ENCODE data around the gene VGLL4.
A peak's percentile ranks its signal among the peaks of the same experiment; 100 is the strongest.
"Not testable (repeated sequence)": the region's sequence is repeated elsewhere in the genome, so short reads cannot be mapped to it uniquely, and the experiment has no call there.

The VGLL4 gene

DNA sequence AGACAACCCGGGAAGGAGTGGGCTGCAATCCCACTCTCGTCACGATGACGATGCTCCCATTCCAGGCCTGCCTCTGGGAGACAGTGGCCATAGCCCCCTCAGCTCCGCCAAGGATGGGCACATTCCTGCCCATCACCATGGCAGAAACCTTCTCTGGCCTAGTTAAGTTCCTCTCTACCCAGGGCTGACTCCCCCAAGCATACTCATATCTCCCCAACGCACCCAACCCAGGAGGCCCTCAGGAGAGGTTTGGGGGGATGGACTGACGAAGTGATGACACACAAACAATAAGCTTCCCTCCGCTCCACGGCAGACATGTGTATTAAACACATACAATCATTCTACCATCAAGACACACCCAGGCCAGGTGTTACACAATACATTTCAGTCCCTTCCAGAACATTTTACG is 60.1 kb downstream of the VGLL4 start:
- no peak for DNase-seq (ENCODE audit: low spot score)

DNA sequence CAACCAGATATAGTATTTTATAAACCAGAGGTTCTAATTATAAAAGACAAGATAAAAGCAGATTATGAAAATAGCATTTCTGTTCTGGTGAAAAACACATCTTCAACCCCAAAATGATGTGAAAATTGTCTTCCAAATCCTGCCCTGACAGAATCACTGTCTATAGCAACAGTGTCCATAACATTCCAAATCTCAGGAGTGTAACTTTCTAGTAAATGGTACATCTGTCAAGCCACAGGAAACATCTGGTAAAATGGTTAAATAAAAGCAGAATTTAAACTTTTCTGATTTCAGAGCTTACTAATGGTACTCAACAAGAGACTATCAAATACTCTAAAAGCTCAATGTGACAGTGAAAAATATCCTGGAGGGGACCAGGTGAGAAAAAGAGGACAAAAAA is 60.5 kb downstream of the VGLL4 start:
- no peak for DNase-seq (ENCODE audit: low spot score)

DNA sequence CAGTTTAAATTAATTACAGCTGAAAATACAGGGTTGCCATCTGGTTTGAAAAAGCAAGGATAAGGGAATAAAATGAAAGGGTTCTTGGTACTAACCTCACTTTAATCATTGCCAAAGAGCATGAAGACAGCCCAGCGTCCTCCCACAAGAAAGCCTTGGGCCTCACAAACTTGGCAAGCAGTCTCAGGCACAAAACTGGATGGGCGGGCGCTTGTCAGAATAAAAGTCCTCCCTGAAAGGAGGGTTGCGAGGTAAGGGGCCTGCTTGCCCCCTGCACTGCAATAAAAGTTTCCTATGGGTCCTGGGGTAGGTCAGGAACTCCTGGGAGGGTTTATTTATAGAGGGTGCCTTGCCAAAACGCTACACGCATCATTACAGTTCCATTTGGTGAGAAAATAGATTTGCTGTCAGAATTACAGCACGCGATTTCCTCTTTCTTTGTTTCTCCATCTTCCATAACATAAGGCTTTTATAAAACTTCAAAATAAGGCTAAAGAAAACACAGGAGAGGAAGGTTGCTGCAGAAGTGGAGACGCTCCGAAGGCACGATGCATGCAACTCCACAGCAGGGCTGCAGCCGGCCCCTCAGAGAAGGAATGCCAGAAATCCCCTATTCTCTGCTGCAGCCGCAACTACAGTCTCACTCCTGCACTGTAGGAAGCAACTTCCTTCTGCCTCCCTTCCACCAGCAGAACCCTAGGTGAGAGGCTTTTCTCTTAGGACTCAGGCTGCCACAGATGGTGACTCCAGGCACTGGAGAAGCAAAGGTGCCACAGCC is 61.3 kb downstream of the VGLL4 start:
- DNase-seq (ENCODE audit: low spot score), result peak; percentile 88

DNA sequence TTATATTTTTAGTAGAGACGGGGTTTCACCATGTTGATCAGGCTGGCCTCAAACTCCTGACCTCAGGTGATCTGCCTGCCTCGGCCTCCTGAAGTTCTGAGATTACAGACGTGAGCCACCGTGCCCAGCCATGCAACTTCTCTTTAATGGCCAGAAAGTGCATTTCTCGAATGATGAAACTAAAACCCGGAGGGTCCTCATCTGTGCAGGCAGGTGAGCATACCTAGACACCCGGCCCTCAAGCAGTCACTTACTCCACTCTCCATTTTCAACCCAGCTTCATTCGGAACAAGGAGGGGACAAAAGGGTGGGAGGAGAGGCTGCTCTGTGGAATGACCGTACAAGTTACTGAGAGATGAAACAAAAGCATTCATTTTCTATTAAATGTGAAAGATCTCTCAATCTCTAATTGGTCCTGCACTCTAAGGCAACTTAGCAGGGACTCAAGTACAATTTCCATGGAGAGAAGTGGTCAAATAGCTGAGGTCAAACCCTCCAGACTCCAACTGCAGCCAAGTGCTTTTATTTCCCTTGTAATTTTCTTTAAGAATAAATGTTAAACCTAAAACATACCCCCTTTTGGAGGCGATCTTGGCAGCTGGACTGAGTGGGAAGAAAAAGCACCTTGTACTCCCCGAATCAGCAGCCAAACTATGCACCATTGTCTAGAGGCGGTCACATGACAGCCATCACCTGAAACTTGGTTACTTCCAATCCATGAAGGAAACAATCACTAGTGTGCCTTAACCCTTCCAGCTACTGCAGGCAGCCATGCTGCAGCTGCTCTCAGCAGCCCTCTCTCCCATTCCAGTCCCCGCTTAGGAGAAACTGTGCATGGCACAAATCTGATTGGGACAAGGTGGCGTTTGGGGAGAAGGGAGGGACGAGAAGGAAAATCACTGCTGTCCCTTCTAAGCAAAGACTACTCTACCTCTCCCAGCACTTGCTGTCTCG is 62.2 kb downstream of the VGLL4 start:
- DNase-seq (ENCODE audit: low spot score), result peak; percentile 78

DNA sequence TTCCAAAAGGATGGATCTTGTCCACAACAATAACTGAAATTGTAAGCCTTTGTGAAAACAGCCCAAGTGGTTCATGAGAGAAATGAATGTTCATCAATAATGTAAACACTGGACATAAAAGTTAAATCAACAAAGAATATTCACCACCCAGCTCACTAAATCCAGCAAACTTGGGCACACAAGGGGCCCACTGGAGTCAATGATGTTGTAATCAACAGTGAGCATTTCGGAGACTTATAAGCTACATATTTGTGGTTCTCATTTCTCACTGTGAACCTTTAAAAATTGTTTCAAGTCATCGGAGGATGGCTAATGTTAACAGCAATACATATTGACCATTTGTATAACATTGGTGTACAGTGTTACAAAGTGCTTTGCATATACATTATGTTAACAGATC is 63.1 kb downstream of the VGLL4 start:
- DNase-seq (ENCODE audit: low spot score), result no peak

DNA sequence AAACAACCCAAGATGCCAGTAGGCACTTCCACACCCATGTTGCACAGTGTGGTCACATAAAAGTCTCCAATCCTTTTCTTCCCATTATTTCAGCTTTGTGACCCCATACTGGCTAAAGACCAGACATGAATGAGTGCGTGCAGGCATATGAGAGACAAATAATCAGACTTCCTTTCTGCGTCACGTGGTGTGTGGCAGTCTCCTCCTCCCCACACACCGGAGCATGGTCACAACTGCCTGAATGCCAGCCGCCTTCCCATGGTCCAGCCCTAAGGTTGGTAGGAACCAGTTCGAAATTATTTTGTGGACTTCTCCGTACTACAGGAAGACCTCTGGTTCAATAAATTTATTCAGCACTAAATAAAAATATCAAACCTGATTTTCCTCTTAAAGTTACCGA is 65.5 kb downstream of the VGLL4 start:
- DNase-seq (ENCODE audit: low spot score), result no peak

DNA sequence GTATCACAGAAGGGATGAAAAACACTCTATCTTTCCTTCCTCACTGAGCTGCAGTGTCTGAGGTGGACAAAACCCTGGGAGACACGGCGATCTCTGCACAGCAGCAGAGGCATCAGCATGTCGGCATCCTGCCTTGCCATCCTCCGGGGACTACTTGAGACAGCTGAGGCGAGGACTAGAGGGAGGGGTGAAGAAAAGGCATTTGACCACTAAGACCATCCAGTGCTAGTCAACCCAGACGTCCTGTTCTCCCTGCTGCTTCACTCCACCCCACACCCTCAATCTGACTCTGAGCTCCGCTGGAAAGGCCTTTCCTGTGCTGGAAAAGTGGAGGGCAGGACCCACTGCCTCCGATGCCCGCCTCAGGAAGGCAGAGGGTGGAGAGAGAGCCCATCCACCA is 67.3 kb downstream of the VGLL4 start:
- no peak for DNase-seq (ENCODE audit: low spot score)

DNA sequence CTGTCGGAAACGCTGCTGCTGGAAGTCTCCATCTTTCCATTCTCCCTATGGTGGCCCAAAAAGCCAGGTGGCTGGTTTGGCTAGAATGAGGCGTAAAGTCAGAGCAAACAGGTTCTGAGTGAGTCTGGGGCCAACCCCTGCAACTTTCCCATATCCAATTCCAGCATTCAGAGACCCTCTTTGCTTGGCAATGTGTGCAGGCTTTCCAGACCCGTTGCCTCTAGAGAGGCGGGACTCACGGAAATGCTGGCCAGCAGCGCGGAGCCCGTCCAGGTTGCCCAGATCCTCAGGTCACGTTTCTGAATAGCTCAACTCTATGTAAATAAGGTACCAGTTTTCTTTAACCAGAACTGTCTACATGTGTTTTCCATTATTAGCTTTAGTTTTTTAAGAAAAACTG is 68.0 kb downstream of the VGLL4 start:
- DNase-seq (ENCODE audit: low spot score), result no peak

DNA sequence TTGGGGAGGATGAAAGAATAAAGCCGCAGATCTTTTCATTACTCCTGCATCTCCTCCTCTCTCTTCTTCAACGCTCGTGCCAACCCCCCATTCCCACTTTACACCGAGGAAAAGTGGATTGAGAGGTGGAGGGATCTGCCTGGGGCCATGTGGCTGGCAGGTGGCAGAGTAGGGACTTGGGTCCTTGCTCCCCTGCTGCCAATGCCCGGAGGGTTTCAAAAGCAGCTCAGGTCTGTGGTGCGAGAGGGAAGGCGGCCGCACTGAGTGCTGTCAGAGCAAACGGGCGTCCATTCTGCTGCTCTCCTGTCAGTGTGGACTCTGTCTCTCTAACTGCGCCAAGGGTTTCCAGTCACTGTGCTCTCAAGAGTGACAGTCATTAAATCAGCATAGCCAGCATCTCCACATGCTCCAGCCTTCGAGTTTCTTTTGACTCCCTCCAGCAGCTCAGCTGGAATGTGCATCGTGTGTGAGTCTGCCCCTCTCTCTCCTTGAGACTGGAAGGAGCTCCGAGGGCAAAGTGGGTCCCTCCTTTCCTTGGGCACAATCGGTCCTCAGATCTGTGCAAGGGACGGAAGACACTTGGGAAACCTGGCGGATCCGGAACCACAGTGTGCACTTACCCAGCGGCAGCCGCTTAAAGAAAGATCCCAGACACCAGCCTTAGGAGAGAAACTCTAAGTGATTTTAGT is 68.6 kb downstream of the VGLL4 start:
- DNase-seq (ENCODE audit: low spot score), result no peak

DNA sequence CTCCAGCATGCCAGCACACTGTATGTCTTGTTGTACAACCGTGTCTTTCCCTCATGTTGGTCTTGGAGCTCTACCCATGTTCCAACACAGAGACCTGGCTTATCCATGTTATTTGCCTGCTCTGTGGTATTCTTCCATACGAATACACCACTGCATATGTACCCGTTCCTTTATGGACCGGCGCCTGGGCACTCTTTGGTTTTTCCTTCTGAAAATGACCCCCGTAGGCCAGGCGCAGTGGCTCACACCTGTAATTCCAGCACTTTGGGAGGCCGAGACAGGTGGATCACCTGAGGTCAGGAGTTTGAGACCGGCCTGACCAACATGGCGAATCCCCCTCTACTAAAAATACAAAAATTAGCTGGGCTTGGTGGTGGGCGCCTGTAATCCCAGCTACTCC is 71.1 kb downstream of the VGLL4 start:
- DNase-seq (ENCODE audit: low spot score), result not testable (repeated sequence)

DNA sequence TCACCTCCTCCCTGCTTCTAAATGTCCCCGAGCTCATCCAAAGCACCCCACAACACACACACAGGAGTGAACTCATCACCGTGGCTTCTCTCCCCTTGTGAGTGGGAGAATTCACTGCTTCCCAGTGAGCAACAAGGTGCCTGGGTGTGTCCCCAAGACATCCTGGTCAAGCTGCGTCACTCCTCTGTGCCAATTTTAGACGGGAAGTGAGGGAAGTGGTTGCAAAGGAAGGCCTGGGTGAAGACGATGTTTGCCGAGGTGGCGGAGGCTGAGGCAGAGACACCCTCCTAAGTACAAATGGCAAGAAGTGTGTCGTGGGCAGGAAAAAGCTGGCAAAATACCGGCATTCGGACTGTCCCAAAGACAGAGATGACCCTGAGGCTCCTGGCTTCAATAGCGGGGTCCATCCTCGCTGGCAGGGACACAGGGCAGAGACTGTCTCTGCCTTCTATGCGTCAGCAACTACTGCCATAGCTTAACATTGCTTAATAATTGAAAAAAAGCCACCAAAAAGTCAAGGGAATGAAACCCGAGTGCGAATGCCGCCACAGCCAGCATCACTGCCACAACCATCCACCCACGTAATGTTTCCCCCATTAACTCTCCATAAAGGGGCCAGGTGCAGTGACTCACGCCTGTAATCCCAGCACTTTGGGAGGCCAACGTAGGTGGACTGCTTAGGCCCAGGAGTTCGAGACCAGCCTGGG is 72.8 kb downstream of the VGLL4 start:
- no peak for DNase-seq (ENCODE audit: low spot score)

DNA sequence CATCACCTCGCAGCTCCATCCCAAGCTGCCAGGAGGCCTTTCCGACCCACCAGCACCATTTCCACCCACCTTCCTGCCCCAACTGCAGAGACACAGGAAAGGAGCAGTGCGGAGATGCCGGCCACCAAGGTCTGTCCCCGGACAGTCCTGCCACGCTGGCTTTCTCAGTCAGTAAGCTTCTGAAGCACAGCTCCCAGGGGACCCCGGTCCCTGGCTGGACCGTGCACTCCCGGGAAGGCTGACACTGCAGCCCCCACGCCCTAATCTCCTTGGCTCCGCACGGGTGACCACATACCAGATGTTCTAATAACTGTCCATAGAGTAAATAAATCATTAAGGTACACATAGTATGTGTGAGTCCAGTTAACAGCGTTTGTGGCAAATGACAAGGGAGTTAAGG is 73.5 kb downstream of the VGLL4 start:
- no peak for DNase-seq (ENCODE audit: low spot score)

DNA sequence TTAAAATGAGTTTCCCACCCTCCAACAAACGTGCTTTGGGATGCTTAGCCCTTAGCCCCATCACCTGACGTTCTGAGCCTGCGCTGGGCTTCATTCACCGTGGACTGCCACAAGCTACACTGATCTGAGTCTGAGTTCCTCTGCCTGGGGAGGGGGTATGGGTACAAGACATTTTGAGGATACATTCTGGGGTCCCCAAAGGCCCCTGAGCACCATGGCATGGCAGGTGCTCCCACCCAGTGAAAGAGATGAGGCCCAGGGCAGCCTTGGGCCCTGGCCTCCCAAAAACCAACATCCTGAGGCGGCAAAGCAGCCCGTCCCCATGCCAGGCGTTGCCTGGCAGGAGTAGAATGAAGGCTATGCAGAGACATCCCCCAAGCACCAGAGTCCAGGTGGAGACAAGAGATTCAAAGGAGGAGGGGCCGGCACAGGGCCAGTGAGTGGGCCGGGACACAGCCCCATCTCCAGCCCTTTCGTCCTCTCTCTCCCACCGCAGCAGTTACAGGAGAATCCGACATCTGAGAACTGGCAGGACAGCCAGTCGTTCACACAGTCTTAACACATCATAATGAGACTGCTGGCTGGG is 74.5 kb downstream of the VGLL4 start:
- no peak for DNase-seq (ENCODE audit: low spot score)

DNA sequence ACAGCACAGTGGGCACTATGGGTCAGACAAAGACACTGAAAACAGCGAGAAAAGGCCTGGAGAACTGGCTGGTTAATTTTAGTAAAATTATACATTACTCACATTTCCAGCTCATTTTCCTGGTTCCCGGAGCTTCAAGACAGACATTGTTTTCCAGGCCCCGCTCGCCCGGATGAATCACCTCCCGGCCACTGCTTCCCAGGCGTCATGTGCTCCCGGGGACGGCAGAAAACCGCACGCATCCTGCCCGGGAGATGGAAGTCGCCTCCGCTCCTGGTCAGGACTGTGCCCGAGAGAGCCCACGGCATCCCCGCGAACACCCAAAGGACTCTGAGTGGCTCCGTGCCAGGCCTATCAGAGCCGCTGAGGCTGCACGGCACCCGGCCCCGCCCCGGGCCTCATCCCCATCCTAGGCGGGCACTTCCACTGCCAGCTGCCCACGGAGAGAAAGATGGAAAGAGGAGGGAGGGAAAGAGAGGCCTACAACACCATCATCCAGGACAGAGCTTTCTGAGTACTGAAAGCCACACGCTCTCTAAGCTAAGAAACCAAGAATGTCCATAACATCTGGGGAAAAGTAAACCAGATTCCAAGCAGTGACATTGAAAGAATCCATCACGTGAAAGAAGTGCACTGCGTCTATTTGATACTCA is 75.1 kb downstream of the VGLL4 start:
- DNase-seq (ENCODE audit: low spot score), result peak; percentile 73

DNA sequence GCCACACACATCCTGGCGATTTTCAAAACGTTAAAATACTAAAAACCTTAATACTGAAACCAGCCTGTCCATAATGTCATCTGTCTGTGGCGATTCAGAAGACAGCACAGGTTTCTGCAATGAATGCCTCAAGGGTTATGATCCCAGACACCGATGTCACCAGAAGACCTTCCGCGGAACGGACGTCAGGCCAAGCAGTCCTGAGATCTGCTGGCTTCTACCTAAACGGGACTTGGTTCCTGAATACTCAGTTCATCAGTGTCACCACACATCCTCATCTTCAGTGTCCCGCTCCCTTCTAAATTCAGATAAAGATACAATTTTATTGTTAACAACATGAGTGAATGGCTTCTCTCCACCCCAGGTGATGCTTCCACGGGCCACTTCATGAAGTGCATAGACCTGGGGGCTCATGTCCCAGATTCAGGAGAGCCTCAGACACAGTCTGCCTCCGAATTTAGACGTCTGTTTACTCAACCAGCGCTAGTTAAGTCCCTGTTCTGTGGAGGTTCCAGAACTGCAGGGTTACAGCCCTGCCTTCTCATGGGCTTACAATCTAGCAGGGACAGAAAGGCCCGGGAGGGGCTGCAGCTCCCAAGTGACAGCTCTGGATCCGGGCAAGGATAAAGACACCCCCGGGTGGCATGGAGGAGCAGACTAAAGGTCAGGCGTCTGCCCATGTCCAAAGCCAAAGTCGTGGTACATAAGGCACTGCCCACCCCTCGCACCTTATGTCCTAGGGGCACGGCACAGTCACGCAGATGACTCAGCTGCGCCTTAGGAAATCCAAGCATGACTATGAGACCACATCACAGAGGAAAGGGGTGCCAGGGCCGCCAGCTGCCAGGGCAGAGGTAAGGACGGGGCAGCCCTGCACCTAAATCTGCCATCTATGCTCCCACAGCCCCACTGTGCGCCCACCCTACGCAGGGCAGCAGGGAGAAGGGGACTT is 75.9 kb downstream of the VGLL4 start:
- DNase-seq (ENCODE audit: low spot score), result no peak

DNA sequence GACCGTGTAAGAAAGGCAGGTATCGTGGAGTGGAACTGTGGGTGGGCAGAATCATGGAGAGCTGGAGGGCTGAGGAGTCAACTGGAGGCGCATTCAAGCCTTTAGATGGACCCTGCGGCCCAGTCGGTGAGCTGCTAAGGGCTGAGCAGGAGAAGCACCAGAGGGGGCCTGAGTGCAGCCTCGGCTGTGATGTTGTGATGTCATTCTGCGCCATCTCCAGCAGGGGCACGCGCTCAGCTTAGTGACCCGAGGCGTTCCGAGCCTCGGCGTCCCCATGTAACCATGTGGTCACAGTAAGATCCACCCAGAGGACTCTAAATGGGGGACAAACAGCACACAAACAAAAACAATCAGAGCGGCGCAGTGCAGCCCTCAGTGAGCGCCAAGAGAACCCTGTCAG is 76.8 kb downstream of the VGLL4 start:
- no peak for DNase-seq (ENCODE audit: low spot score)

DNA sequence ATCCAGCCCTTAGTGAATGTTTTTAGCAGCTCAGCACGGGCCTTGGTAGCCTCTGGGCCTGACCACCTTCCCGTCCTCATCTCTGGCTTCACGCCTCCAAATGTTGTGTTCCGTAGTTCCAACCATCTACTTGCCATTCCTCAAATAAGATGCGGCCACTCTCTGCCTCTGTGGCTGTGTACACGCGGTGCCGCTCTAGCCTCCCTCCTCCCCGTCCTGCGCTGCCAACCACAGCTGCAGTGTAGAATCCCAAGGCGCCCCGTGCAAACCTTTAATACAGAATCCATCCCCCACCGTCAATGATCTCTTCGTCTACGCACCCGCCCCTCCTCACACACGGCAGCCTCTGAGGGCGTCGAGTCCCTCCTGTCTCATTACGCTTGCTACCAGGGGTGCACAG is 77.2 kb downstream of the VGLL4 start:
- DNase-seq (ENCODE audit: low spot score), result no peak

DNA sequence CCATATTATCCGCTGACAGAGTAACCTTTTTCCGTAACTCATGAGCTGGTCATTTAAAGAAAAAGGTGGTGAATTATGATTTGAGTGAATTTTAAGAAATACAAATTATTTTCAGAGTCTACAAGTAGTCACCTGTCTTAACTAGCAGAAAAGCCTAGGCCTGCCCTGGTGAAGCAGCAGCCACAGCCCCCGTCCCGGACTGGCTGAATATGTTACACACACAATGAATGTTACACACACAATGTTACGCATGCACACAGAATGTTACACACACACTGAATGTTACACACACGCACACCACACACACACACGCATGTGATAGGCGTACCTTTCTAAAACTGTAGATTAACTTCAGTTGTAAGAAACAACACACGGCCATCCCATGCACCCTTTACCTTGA is 77.8 kb downstream of the VGLL4 start:
- no peak for DNase-seq (ENCODE audit: low spot score)

DNA sequence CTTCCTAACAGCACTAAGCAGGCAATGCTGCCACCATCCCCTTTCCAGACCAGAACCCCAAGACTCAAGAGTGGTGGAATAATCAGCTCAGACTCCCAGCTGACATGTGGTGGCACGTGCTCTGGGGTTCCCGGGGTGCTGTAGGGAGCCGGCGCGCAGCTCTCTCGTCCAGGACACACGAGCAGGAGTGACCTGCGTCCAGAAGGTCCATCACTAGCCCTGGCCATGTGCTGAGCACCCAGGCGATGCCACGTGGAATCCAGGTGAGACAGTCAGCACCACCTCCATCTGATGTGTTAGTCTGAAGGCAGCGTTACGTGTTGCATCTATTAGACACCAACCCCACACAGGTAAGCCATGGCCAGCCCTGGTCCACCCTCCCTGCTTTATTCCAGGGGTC is 78.2 kb downstream of the VGLL4 start:
- no peak for DNase-seq (ENCODE audit: low spot score)

DNA sequence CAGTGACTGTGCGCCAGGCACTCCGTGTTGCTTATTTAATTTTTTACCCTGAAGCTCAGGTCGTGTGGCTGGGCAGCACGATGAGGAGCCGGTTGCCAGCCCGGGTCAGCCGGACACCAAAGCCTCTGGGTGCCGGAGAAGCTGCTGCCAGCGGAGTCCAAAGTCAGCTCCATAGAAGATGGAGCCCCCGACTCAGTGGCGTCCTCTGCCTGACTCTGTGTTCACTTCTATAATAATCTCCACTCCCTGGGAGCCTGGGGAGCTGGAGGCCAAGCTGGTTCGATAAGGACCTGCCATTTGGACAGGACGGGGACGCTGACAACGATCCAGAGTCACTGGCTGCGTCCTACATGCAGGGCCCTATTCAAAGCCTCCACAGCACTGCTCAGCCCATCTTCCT is 78.6 kb downstream of the VGLL4 start:
- DNase-seq (ENCODE audit: low spot score), result no peak
